Measurements from ENCODE around the gene VPS52.
"Not testable (repeated sequence)": the region's sequence is repeated elsewhere in the genome, so short reads cannot be mapped to it uniquely, and the experiment has no call there.

Gene VPS52

GRCh38 chr6:33285214-33285613 lies 13.5 kb upstream of the VPS52 start:
- DNase-seq (ENCODE audit: low read depth in 4 of 4, low spot score in 1 of 4): not testable (repeated sequence)

DNA sequence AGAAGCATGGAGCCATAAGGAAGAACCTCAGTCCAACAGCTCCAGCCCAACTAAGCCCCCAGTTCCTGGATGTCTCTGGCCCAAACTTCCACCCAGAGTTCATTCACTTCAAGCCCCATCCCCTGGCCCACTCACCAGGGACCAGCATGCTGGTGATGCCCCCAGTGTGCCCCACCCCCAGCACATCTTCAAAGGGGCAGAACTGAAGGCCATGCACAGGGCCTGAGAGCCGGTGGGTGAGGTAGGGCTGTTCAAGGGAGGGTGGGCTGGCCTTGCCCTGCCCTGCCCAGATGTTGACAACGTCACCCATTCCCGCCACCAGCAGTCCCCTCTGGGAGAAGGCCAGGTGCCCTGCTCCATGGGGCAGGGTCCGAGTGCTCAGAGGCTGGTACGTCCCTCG lies 8.9 kb upstream of the VPS52 start:
- no peak for DNase-seq (ENCODE audit: low read depth in 4 of 4, low spot score in 1 of 4)

- DNase-seq (ENCODE audit: low read depth in 4 of 4, low spot score in 1 of 4): no peak
Measured at GRCh38 chr6:33279971-33280511, 8.4 kb upstream of the VPS52 start.

DNA sequence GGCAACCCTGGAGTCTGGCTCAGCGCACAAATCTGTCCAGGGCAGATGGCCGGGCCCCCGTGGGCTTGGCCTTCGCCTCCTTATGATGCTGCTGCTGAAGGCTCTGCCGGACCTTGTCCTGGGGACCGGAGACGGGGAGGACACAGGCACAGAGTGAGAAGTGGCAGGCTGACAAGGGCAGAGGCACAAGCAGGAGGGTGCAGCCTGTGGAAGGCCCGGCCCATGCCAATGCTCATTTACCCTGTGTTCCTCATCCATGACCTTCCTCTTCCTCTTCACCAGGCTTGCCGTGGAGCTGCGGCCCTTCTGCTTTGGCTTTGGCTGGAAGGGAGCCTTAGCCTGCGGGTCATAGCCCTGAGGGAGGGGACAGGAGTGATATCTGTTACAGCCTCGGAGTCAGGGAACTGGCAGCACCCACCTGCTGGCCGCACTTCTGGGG lies 7.6 kb upstream of the VPS52 start:
- DNase-seq (ENCODE audit: low read depth in 4 of 4, low spot score in 1 of 4): no peak

GRCh38 chr6:33278810-33279209 lies 7.1 kb upstream of the VPS52 start:
- no peak for DNase-seq (ENCODE audit: low read depth in 4 of 4, low spot score in 1 of 4)

DNA sequence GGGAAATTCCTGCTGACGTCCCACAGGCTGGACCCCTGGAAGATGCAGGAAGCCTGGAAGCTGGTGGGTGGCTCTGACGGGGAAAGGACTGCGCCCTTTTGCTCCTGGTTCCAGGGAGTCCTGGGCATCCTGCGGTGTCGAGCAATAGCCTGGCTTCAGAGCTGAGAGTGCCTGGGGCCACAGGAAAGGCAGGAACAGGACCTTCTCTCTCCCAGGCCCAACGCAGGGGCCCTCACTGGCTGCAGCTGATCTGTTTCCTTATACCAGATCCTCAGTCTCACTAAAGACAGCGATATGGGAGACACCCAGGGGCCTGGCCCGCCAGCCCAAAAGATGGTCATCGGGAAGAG lies 6.7 kb upstream of the VPS52 start:
- DNase-seq (ENCODE audit: low read depth in 4 of 4, low spot score in 1 of 4): no peak

DNA sequence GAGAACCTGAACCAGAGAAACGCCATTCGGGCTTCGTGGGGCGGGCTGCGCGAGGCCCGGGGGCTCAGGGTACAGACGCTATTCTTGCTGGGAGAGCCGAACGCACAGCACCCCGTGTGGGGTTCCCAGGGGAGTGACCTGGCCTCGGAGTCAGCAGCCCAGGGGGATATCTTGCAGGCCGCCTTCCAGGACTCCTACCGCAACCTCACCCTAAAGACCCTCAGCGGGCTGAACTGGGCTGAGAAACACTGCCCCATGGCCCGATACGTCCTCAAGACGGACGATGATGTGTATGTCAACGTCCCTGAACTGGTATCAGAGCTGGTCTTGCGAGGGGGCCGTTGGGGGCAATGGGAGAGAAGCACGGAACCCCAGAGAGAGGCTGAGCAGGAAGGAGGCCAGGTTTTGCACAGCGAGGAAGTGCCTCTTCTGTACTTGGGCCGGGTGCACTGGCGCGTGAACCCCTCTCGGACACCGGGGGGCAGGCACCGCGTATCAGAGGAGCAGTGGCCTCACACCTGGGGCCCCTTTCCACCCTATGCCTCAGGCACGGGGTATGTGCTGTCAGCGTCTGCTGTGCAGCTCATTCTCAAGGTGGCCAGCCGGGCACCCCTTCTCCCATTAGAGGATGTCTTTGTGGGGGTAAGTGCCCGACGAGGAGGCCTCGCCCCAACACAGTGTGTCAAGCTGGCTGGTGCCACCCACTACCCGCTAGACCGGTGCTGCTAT lies 6.2 kb upstream of the VPS52 start:
- DNase-seq (ENCODE audit: low read depth in 4 of 4, low spot score in 1 of 4): no peak

- peak in 2 of 4 experiments; percentile 69 to 79 for DNase-seq (ENCODE audit: low read depth in 4 of 4, low spot score in 1 of 4)
Measured at GRCh38 chr6:33276864-33277662, 5.4 kb upstream of the VPS52 start, which contains the start of gene B3GALT4. Gene B3GALT4, plus strand, starts transcription at chr6:33277123. Its CDS starts 297 bp downstream, at chr6:33277420.

GRCh38 chr6:33276581-33276863 lies 4.8 kb upstream of the VPS52 start:
- DNase-seq (ENCODE audit: low read depth in 4 of 4, low spot score in 1 of 4): no peak

DNA sequence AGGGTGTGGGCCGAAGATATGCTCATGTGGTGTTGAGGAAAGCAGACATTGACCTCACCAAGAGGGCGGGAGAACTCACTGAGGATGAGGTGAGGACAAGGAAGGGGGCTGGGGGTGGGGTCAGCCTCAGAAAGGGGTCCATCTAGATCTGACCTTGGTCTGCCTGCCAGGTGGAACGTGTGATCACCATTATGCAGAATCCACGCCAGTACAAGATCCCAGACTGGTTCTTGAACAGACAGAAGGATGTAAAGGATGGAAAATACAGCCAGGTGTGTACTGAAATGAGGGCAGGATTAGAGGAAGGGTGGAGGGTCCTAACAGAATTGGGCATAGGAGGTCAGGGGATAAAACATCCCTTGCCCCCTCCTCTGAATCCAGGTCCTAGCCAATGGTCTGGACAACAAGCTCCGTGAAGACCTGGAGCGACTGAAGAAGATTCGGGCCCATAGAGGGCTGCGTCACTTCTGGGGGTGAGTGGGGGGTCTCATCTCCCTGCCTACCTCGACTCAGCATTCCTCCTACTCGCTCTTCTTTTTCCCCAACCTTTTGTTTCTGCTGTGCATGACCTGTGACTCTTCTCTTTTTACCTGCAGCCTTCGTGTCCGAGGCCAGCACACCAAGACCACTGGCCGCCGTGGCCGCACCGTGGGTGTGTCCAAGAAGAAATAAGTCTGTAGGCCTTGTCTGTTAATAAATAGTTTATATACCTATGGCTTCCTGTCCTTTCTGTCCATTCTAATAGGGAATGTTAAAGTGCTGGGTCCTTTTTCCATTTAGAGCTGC lies 4.3 kb upstream of the VPS52 start:
- not testable (repeated sequence) for DNase-seq (ENCODE audit: low read depth in 4 of 4, low spot score in 1 of 4)

- no peak for DNase-seq (ENCODE audit: low read depth in 4 of 4, low spot score in 1 of 4)
Measured at GRCh38 chr6:33273924-33274902, 2.5 kb upstream of the VPS52 start.

DNA sequence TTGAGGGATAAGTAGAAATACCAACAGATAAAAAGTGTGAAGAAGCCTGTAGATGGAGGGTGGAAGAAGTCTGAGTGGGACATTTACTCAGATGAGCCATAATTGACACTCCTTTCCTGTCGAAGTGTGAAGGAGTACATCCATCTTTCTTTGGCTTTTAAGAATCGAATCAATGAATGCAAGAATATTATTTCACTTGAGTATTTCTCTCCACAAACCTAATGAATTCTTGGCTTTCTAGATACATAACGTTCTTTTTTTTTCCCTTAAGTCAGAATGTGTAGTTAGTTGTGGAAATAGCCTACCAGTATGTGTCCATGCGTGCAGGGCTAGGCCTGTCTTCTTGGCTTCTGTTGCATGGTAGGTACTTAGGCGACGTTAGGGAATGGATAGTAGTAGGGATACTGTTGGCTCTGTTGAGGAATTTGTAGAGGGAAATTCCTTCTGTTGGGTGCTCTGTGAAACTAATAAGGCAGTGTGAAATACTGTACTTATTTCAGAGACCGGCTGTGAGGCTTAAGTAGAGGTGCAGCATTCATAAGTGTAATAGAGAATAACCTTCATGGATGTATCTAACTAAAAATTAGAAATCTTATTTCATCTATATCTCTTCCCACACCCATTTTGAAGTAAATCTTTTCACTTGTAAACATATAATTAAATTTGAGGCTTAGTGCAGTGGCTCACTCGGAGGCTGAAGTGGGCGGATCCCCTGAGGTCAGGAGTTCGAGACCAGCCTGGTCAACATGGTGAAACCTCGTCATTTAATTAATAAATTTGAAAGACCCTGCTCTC lies 1.6 kb upstream of the VPS52 start:
- no peak for DNase-seq (ENCODE audit: low read depth in 4 of 4, low spot score in 1 of 4)

DNA sequence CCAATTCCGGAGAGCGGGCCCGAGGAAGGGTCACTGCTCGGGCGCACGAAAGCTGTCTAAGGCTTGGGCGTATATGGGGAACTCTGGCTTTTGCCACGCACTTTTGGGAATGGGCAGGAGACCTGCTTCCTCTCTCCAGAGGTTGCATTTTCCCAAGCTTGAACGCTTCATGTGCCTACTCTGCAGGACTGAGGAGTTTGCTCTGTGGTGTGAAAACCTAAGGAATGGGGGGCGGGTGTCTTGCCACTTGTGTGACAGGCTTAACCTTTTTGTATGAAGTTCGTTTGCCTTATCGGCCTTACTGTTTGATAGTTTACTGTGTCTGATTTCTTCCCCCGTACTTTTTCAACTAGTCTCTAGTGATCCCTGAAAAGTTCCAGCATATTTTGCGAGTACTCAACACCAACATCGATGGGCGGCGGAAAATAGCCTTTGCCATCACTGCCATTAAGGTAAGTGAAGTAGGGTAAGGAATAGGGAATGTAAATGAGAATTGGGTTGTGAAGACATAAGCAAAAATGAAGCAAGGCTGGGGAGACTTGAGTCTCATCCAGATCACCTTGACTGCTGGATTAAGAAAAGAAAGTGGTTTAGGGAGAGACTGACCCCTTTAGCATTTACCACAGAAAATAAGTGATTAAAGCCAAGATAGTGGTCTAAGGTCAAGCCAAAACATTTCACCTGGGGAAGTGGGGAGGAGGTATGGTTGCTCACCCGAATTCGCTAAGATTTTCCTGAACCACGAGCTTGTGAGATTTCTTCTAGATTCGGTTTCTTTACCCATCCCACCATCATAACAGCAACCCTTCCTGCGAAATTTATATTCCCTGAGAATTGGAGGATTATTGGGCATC lies 826 bp upstream of the VPS52 start:
- no peak for DNase-seq (ENCODE audit: low read depth in 4 of 4, low spot score in 1 of 4)

DNA sequence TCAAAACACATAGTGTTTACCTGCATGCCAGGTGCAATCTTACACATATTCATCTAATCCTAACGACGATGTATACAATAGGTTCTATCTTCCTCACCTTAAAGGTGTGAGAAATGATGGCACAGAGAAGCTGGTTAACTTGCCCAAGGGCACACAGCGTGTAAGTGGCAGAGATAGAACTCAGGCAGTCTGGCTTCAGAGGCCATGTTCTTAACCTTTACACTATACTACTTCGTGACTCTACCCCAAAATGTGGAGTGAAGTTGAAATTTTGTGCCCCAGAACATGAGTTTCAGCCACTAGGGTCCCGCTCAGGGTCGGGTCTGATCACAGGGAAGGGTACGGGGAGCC lies 584 bp downstream of the VPS52 start:
- no peak for DNase-seq (ENCODE audit: low read depth in 4 of 4, low spot score in 1 of 4)

- DNase-seq (ENCODE audit: low read depth in 4 of 4, low spot score in 1 of 4): no peak
Measured at GRCh38 chr6:33264015-33264414, 7.7 kb downstream of the VPS52 start.

- not testable (repeated sequence) for DNase-seq (ENCODE audit: low read depth in 4 of 4, low spot score in 1 of 4)
Measured at GRCh38 chr6:33262490-33262889, 9.2 kb downstream of the VPS52 start.

DNA sequence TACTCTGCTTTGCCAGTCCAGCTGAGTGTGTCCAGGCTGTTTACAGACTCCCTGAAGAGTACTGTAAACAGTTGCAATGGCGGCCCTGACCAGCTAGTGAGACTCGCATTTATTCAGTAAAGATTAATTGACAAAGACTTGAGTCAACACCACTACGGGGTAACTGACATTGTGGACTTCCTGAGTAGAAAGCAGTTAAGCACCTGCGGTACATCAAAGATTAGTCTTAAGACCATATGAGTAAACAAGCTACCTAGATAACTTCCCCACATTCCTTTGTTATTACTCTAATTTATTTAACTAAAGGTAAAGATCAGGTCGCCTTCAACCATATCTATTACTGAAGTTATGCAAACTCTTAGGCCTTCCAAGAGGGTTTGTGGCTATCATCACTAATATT lies 12.6 kb downstream of the VPS52 start:
- DNase-seq (ENCODE audit: low read depth in 4 of 4, low spot score in 1 of 4): no peak

DNA sequence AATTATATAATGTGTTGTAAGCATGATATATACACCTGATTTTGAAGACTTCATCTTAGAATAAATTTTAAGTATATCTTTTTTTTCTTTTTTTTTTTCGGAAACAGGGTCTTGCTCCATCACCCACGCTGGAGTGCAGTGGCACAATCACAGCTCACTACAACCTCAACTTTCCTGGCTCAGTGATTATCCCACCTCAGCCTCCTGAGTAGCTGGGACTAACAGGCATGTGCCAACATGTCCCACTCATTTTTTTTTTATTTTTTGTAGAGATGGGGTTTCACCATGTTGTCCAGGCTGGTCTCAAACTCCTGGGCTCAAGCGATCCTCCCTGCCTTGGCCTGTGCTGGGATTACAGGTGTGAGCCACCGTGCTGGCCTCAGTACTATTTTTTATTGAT lies 17.1 kb downstream of the VPS52 start:
- DNase-seq (ENCODE audit: low read depth in 4 of 4, low spot score in 1 of 4): no peak

DNA sequence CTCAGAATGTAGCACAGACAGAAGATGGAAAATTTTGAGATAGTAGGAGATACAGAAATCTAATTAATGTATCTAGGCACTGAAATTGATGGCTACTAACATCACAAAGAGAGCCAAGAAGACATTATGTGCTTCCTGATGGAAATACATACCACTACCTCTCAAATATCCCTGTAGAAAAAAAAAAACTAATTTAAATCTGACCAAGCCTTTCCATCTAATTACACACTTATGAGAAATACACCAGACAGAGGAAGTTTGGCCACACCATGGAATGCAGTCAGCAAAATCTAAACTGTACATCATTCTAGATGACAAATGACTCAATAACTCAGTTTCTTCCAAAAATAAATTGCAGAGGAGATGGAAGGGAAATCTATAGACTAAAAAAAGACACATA lies 18.9 kb downstream of the VPS52 start:
- no peak for DNase-seq (ENCODE audit: low read depth in 4 of 4, low spot score in 1 of 4)

Measured in stimulated activated CD4-positive, alpha-beta T cell treated with anti-CD3 and anti-CD28 coated beads, Interleukin-1b, Interleukin-23, amount 100 ng/mL, for 24 hours (primary cell).